ENCODE data around the gene KBTBD4. TPM values are rescaled to one million over a fixed set of nuclear protein-coding genes. Genes with fewer than 3 reads are reported as not detected.

KBTBD4 gene
- total and polyA plus RNA-seq, 2 of the 13 experiments (the other 11 are each of a cell fraction or from before 2014, with no cell fraction given) = 8.5 to 12.8 TPM

GRCh38 chr11:47538741-47539565 is 39.8 kb downstream of the KBTBD4 start:
- ChIA-PET POLR2A (interaction anchor here (1.2 kb wide), 1 partner anchor 23 kb away, joined by 4 read pairs; no protein-coding TSS in a partner anchor), CTCF (ENCODE audit: low intra/inter-chr PET ratio, low total read pairs) (no interaction called here)
- peaks cover 2 to 4% of the 10 kb centered on the region in 2 experiments; a peak in 3 of 5 replicates for H3K36me3 ChIP-seq (replicated peaks in 1 of 2; ENCODE audit: control insufficient read depth in 1 of 2, insufficient read depth in 2 of 2, low read length in 2 of 2)
- peaks cover 93% of the 10 kb centered on the region for H3K79me2 ChIP-seq (ENCODE audit: insufficient read depth, low read length)
- H3K27me3 ChIP-seq (ENCODE audit: control insufficient read depth in 1 of 2, insufficient read depth in 2 of 2, low read length in 2 of 2) = no peaks in the 10 kb centered on the region
- ATAC-seq (no peak), FAIRE-seq (no peak), DNase-seq (ENCODE audit: low spot score) (no peak)
- H3K4me2 ChIP-seq (ENCODE audit: low read depth, low read length) = no peak overlapping the region
- intact Hi-C loops (cut with micrococcal nuclease; ENCODE audit: unreplicated experiment) (no loop called here), in situ Hi-C loops (cut with HindIII; ENCODE audit: extremely low pct_ligation_motif_present, low pct_unique_long_range_greater_than_20kb) (no loop called here)
- H3K9me3 ChIP-seq (ENCODE audit: low read length) = no peaks in the 10 kb centered on the region
- no peak overlapping the region for H3K4me3 ChIP-seq (replicated peaks in 1 of 3; ENCODE audit: insufficient read depth in 1 of 3, low read depth in 2 of 3, low read length in 3 of 3)
- no peak overlapping the region for H3K27ac ChIP-seq (ENCODE audit: extremely low read length, insufficient read depth, low read length)
- no peak overlapping the region for H3K9ac ChIP-seq (ENCODE audit: insufficient read depth, low read depth, low read length)
- peaks cover under 1% of the 10 kb centered on the region; the same call in 1 of the 2 replicates for H3K4me1 ChIP-seq (ENCODE audit: insufficient read depth, low read length)
- WGBS (ENCODE audit: low lambda C conversion rate) = 97% methylated on average over 10 of the region's 10 CpGs
- peaks cover 57% of the 10 kb centered on the region for H4K20me1 ChIP-seq (ENCODE audit: insufficient read depth, low read length)
- no peak overlapping the region for H2AFZ ChIP-seq (ENCODE audit: low read length)
- no TSS peak for BruUV-seq (replicated peaks)
- no peak for TF ChIP-seq ZFP36 (IDR thresholded peaks at IDR 0.05; ENCODE audit: borderline replicate concordance, low read depth, low read length, partially characterized antibody)
- no peak for TF ChIP-seq SAP130 (CRISPR knock-in tag; IDR thresholded peaks at IDR 0.05; ENCODE audit: low read depth)
- no peak for TF ChIP-seq HMGXB4 (CRISPR knock-in tag; IDR thresholded peaks at IDR 0.05; ENCODE audit: borderline replicate concordance in 1 of 2, low read depth in 1 of 2)
- no peak for TF ChIP-seq ZNF318 (CRISPR knock-in tag; IDR thresholded peaks at IDR 0.05)
- TF ChIP-seq ELF4 (CRISPR knock-in tag; IDR thresholded peaks at IDR 0.05; ENCODE audit: borderline replicate concordance) = no peak
- no peak for TF ChIP-seq RNF2 (conservative IDR thresholded peaks at IDR 0.05; ENCODE audit: low read depth)
- TF ChIP-seq TBL1XR1 (IDR thresholded peaks at IDR 0.05; ENCODE audit: borderline replicate concordance, low read length, partially characterized antibody) = no peak
- TF ChIP-seq RBM39 (IDR thresholded peaks at IDR 0.05; ENCODE audit: low read depth, low read length, poor library complexity, severe bottlenecking) = no peak
- TF ChIP-seq ATAD3A (CRISPR knock-in tag; IDR thresholded peaks at IDR 0.05) = no peak
- no peak for TF ChIP-seq ZNF333 (CRISPR knock-in tag; IDR thresholded peaks at IDR 0.05; ENCODE audit: borderline replicate concordance)
